Ovary (tissue), 3 donors: ENCODE measurements around the gene OR2V1.

Source experiments
- POLR2A ChIP-seq: fragments of 450-650 bp; IDR thresholded peaks from one replicate; pipeline ENCODE4 v1.6.1; 2017; ENCODE audit warnings: antibody characterized with exemption, mild to moderate bottlenecking, moderate library complexity
- TF ChIP-seq, protein P1 (sequence below), 3 donors: fragments of 450-650 bp in 2 of 3; fragments of 200-600 bp in 1 of 3; IDR thresholded peaks; one replicate each; pipeline versions ENCODE4 v1.5.1 to v1.8.0; 2016 to 2022; ENCODE audit warnings: antibody characterized with exemption in 3 of 3, mild to moderate bottlenecking in 1 of 3
- donor health status: DM: no; HTN: no; CAD: no.

DNA sequence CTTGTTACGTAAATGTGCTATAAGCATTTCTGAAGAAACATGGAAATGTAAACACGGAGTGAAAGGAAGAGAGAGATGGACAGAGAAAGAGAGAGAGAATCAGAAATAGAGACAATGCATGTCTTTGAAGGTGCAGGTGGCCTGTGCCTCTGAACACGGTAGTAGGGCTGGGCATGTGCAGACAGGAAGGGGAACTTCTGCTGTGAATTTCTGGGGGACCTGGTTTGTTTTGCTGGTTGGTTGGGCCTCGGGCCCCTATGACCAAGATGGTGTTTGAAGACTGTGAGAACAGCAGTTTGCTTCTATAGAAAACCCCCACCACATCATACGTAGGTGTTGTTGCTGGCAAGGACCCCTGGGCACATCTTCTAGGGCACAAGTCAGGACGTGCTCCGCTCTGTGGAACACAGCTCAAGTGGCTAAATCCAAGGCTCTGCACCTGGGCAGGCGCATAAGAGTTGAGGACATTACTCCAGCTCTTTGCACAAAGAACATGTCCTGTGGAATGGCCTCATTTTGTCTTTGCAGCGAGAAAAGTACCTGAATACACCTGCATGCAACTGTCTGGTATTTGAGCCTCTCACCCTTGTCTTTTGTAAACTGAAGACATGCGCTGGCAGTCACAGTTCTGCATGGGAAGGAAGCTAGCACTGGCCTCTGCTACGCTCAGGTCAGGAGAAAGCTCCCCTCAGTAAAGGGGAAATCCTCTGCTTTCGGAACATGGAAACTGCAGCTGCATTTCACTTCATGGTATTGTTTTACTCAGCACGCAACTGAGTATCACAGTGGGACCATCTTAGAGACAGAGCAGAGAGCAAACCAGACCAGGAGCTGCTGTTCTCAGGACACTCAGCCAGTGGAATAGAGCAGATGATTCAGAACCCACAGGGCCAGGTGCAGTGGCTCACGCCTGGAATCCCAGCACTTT, 19.1 kb upstream of the OR2V1 start:
- TF ChIP-seq, protein P1, sequence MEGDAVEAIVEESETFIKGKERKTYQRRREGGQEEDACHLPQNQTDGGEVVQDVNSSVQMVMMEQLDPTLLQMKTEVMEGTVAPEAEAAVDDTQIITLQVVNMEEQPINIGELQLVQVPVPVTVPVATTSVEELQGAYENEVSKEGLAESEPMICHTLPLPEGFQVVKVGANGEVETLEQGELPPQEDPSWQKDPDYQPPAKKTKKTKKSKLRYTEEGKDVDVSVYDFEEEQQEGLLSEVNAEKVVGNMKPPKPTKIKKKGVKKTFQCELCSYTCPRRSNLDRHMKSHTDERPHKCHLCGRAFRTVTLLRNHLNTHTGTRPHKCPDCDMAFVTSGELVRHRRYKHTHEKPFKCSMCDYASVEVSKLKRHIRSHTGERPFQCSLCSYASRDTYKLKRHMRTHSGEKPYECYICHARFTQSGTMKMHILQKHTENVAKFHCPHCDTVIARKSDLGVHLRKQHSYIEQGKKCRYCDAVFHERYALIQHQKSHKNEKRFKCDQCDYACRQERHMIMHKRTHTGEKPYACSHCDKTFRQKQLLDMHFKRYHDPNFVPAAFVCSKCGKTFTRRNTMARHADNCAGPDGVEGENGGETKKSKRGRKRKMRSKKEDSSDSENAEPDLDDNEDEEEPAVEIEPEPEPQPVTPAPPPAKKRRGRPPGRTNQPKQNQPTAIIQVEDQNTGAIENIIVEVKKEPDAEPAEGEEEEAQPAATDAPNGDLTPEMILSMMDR (IDR thresholded peaks at IDR 0.05) = no peak
- no peak for TF ChIP-seq POLR2A
